ENCODE measurements around the gene RANGRF.

RANGRF gene

DNA sequence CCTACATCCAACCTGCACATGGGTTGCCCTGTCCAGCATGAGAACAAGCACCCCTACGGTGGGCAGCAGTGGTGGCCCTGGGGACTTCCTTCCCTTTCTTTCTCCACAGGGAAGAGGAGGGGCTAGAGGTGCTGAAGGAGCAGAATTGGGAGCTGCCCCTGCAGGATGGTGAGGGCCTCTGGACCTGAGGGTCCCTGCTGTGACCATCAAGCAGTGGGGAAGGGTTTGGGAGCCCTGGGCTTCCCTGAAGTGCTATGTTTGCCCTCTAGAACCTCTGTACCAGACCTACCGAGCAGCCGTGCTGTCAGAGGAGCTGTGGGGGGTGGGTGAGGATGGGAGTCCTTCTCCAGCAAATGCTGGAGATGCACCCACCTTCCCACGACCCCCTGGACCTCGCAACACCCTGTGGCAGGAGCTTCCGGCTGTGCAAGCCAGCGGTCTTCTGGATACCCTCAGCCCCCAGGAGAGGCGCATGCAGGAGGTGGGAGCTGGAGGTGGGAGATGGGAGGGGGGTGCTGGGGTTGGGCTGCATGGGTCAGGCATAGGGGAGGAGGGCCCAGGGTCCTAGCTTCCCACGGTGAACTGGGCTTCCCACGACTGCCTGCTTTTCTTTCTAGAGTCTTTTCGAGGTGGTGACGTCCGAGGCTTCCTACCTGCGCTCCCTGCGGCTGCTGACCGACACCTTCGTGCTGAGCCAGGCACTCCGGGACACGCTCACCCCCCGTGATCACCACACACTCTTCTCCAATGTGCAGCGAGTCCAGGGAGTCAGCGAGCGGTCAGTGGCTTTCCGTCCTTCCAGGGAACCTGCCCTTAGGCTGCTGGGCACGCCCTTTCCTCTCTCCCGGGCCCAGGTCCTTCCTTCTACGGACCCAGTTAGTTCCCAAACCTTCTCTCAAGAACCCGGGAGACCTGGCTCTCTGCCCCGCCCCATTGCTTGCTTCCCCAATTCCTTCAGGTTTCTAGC is 26.6 kb downstream of the RANGRF start:
- DNase-seq (ENCODE audit: low spot score) = no peak

DNA sequence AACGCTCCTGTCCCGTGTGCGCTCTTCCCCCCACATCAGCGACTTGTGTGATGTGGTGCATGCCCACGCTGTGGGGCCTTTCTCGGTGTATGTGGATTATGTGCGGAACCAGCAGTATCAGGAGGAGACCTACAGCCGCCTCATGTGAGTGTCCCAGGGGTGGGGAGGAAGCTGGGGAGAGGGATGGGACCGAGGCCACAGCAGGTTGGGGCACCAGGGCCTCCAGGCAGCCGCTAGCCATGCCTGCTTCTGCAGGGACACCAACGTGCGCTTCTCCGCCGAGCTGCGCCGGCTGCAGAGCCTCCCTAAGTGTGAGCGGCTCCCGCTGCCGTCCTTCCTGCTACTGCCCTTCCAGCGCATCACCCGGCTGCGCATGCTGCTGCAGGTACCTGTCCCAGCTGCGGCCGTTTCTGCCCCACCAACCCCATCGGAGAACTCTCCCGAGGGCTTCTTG is 27.3 kb downstream of the RANGRF start:
- no peak for DNase-seq (ENCODE audit: low spot score)

- no peak for DNase-seq (ENCODE audit: low spot score)
Observed at GRCh38 chr17:8318010-8318935, 29.8 kb downstream of the RANGRF start.

- no peak for DNase-seq (ENCODE audit: low spot score)
Observed at GRCh38 chr17:8320262-8320661, 31.8 kb downstream of the RANGRF start.

- DNase-seq (ENCODE audit: low spot score) = no peak
Observed at GRCh38 chr17:8320990-8321389, 32.5 kb downstream of the RANGRF start.

DNA sequence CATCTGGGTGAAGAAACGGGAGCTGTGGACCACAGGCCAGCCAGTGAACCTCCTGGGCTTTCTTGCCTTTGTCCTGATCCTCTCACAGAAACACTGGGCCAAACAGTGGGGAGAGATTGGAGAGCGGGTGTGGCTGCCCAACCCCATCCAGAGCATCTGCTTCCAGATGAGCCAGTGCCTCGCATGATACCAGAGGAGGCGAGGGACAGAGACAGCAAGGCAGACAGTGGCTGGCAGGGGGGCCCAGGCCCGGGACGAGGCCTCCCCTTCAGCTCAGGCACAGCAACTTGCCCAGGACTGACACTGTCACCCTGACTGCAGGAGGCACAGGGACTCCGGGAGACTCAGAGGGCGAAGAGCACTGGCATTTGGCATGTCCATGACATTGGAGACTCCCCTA is 33.6 kb downstream of the RANGRF start:
- DNase-seq (ENCODE audit: low spot score) = no peak

- DNase-seq (ENCODE audit: low spot score) = no peak
Observed at GRCh38 chr17:8324132-8324531, 35.7 kb downstream of the RANGRF start.

- no peak for DNase-seq (ENCODE audit: low spot score)
Observed at GRCh38 chr17:8324923-8325322, 36.5 kb downstream of the RANGRF start.

DNA sequence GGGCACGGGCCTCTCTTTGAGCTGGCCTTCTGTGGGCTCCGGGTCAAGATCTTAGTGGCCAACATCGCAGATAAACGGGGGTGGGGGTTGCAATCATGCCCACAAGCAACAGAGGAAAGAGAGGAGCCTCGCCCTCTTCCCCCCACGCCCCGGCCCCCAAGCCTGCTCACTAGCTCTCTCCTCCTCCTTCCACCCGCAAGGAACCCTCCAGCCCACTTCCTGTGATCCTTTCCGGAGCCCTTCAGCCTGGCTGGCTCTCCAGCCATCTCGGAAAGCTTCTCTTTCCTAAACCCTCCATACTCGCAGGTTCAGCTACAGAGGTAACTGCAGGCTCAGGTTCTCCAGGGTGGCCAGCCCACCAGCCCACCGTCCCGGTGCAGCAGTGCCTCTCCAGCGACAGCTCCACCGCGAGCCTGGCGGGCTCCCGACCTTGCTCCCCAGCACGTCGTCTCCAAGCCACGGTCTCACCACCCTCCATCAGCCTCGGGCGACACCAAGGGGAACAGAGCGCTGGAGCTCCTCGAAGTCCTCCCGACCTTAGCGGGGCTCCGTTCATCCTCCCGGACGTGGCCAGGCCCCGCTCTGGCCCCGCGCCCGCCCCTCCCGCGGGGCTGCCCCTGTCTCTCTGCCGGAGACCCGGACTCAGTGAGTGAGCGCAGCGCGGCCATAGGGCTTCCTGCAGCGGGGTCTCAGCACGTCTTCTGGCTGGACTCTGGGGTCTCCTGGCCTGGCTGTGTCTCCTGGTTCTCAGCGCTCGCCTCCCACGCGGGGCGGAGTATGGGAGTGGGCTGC is 38.2 kb downstream of the RANGRF start:
- peak; percentile 68 for DNase-seq (ENCODE audit: low spot score)

- no peak for DNase-seq (ENCODE audit: low spot score)
Observed at GRCh38 chr17:8327303-8327649, 38.8 kb downstream of the RANGRF start.

DNA sequence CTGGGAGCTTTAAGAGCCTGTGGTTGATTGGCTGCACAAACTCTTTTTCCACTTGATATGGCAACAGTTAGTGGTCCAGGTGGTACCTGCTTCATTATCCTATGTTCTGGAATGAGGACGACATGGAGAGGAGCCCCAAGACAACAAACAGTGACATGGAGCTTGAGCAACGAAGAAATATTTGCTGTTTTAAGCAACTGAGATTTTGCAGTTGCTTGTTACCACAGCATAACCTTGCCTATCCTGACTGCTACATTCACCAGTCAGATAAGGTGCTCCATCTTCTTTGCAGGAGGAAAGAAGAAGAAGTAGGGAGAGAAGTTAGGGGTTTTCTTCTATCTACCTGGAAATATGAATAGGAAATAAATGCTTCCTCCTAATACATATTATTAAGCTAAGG is 43.7 kb downstream of the RANGRF start:
- DNase-seq (ENCODE audit: low spot score) = no peak

GRCh38 chr17:8332688-8333087 is 44.2 kb downstream of the RANGRF start:
- no peak for DNase-seq (ENCODE audit: low spot score)

- no peak for DNase-seq (ENCODE audit: low spot score)
Observed at GRCh38 chr17:8333281-8333680, 44.8 kb downstream of the RANGRF start.

GRCh38 chr17:8337802-8338752 is 49.6 kb downstream of the RANGRF start:
- DNase-seq (ENCODE audit: low spot score) = no peak

DNA sequence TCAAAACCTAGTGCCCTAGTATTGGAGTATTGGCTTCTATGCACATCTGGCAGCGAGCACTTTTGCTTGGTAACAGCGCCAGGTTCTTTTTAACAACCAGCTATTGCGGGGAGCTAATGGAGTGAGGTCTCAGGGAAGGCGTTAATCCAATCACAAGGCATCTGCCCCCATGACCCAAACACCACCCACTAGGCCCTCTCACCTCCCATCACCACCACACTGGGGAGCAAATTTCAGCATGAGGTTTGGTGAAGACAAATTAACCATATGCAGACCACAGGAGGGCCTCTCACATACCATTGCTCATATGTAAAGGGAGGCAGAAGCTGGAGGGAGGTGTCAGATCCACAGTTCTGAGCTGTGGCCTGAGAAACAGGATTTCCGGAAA is 50.3 kb downstream of the RANGRF start:
- no peak for DNase-seq (ENCODE audit: low spot score)

GRCh38 chr17:8339540-8339939 is 51.1 kb downstream of the RANGRF start, which contains the start of gene ODF4:
TSS of gene ODF4 (plus strand) at chr17:8339840. CDS start at chr17:8340052, 212 bp downstream.
- no peak for DNase-seq (ENCODE audit: low spot score)
